ENCODE data around the gene ZDHHC19. TPM values are rescaled to one million over a fixed set of nuclear protein-coding genes. Genes with fewer than 3 reads are reported as not detected.

Gene ZDHHC19
- total RNA-seq, 1 experiment from 2014 or later: not detected

DNA sequence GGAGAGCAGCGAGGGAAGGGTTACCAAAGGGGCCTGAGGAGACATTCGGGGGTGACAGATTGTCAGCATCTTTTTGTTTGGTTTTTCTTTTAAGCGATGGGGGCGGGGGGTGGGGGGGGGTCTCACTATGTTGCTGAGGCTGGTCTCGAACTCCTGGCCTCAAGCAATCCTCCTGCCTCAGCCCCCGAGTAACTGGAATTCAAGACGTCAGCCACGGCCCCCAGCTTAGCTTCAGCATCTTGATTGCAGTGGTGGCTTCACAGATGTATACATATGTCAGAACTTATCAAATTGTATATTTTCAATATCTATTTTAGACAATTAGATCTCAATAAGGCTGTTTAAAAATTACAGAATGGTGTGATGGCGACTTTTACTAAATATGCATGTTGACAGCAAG is 30.9 kb downstream of the ZDHHC19 start:
- no peak overlapping the region for H3K4me3 Mint-ChIP-seq (ENCODE audit: unreplicated experiment)
- peaks cover 18% of the 10 kb centered on the region for H3K4me1 Mint-ChIP-seq (ENCODE audit: insufficient read depth, unreplicated experiment)
- TF ChIP-seq, protein P1, sequence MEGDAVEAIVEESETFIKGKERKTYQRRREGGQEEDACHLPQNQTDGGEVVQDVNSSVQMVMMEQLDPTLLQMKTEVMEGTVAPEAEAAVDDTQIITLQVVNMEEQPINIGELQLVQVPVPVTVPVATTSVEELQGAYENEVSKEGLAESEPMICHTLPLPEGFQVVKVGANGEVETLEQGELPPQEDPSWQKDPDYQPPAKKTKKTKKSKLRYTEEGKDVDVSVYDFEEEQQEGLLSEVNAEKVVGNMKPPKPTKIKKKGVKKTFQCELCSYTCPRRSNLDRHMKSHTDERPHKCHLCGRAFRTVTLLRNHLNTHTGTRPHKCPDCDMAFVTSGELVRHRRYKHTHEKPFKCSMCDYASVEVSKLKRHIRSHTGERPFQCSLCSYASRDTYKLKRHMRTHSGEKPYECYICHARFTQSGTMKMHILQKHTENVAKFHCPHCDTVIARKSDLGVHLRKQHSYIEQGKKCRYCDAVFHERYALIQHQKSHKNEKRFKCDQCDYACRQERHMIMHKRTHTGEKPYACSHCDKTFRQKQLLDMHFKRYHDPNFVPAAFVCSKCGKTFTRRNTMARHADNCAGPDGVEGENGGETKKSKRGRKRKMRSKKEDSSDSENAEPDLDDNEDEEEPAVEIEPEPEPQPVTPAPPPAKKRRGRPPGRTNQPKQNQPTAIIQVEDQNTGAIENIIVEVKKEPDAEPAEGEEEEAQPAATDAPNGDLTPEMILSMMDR (IDR thresholded peaks at IDR 0.05; ENCODE audit: unreplicated experiment): no peak
- no peaks in the 10 kb centered on the region for H3K9me3 Mint-ChIP-seq (ENCODE audit: unreplicated experiment)
- BruUV-seq (replicated peaks): no TSS peak
- intact Hi-C loops (cut with micrococcal nuclease): no loop called here
- no peaks in the 10 kb centered on the region for H3K36me3 Mint-ChIP-seq (ENCODE audit: insufficient read depth, unreplicated experiment)
- no peak overlapping the region for H3K27ac Mint-ChIP-seq (ENCODE audit: low read depth, unreplicated experiment)
- no peaks in the 10 kb centered on the region for H3K27me3 Mint-ChIP-seq (ENCODE audit: insufficient read depth, unreplicated experiment)
- POLR2A ChIA-PET: interaction anchor here (0.6 kb wide), 1 partner anchor 346 kb away, joined by 4 read pairs; no protein-coding TSS in a partner anchor
- no peak for DNase-seq (ENCODE audit: unreplicated experiment)
- CTCF ChIA-PET: interaction anchor here (2.8 kb wide), 1 partner anchor 107 kb away, joined by 12 read pairs; no protein-coding TSS in a partner anchor

DNA sequence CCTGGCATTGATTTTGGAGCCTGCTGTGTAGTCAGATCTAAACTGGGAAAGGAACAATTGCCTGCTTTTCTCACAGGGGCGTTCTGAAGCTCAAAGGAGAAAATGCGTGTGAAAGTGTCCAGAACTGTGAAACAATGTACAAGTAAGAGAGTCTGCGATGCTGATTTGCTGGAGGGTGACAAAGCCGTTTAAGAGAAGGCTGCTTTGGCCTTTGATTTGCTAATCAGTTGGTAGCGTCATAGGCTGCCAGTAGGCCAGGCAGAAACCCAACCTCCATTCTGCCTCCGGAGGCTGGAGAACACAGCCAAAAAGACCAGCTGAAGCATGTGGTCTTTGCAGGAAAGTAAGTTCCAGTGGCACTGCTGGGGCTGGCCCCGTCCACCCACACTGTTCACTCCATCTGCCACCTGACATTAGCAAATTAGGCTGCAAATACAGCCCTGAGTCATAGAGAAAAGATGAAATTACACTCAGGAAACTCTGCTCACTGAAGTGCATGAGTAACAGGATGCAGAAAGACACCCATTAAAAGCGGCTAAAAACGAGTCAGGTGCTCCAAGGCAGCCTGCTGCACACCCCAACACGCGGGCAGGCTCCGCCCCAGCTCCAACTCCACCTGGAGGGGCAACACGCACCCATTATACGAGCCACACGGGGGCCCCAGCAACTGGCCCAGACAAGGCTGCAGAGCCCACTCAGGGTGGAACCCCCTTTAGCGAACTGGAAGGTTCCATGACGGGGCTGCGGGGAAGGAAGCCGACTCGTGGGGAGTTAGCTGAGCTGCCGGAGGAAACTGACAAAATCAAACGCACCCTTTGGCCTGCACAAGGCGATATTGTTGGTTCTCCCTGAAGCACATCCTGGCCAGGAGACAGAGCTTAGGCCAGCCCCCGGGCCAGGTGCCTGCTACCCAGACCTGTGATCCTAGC is 31.6 kb downstream of the ZDHHC19 start:
- no peak overlapping the region for H3K27ac Mint-ChIP-seq (ENCODE audit: low read depth, unreplicated experiment)
- ChIA-PET CTCF (interaction anchor here (0.8 kb wide), 1 partner anchor 13 kb away, joined by 3 read pairs; no protein-coding TSS in a partner anchor), POLR2A (interaction anchor here (0.6 kb wide), 2 partner anchors 252 to 346 kb away, joined by 4 read pairs; no protein-coding TSS in a partner anchor)
- peak; percentile 62 for DNase-seq (ENCODE audit: unreplicated experiment)
- H3K27me3 Mint-ChIP-seq (ENCODE audit: insufficient read depth, unreplicated experiment): no peaks in the 10 kb centered on the region
- BruUV-seq (replicated peaks): no TSS peak
- H3K36me3 Mint-ChIP-seq (ENCODE audit: insufficient read depth, unreplicated experiment): no peaks in the 10 kb centered on the region
- peaks cover 18% of the 10 kb centered on the region for H3K4me1 Mint-ChIP-seq (ENCODE audit: insufficient read depth, unreplicated experiment)
- H3K9me3 Mint-ChIP-seq (ENCODE audit: unreplicated experiment): no peaks in the 10 kb centered on the region
- intact Hi-C loops (cut with micrococcal nuclease): no loop called here
- TF ChIP-seq, protein P1 (IDR thresholded peaks at IDR 0.05; ENCODE audit: unreplicated experiment): no peak
- no peak overlapping the region for H3K4me3 Mint-ChIP-seq (ENCODE audit: unreplicated experiment)

DNA sequence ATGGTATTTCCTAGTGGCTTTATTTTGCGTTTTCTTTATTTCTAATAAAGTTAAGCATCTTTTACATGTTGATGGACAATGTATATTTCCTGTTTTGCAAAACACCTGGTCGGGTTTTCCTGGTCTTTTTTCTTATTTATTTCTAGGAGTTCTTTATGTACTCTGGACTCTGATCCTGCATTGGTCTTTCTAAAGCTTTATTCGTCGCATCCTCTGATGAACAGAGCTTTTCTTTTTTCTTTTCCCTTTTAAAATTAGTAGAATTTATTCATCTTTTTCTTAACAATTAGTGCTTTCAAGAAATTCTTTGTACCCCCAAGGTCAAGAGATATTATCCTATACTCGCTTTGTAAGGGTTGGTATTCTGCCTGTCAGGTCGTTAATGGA is 32.2 kb downstream of the ZDHHC19 start:
- Mint-ChIP-seq H3K36me3 (ENCODE audit: insufficient read depth, unreplicated experiment) (no peaks in the 10 kb centered on the region), H3K4me3 (ENCODE audit: unreplicated experiment) (no peak overlapping the region), H3K9me3 (ENCODE audit: unreplicated experiment) (no peaks in the 10 kb centered on the region), H3K4me1 (ENCODE audit: insufficient read depth, unreplicated experiment) (peaks cover 18% of the 10 kb centered on the region), H3K27ac (ENCODE audit: low read depth, unreplicated experiment) (no peak overlapping the region), H3K27me3 (ENCODE audit: insufficient read depth, unreplicated experiment) (no peaks in the 10 kb centered on the region)
- intact Hi-C loops (cut with micrococcal nuclease): no loop called here
- DNase-seq (ENCODE audit: unreplicated experiment): no peak
- no TSS peak for BruUV-seq (replicated peaks)
- POLR2A ChIA-PET: interaction anchor here (0.6 kb wide), 1 partner anchor 253 kb away, joined by 4 read pairs; no protein-coding TSS in a partner anchor
- TF ChIP-seq, protein P1 (IDR thresholded peaks at IDR 0.05; ENCODE audit: unreplicated experiment): no peak
- CTCF ChIA-PET: interaction anchor here (0.8 kb wide), 1 partner anchor 13 kb away, joined by 3 read pairs; no protein-coding TSS in a partner anchor

DNA sequence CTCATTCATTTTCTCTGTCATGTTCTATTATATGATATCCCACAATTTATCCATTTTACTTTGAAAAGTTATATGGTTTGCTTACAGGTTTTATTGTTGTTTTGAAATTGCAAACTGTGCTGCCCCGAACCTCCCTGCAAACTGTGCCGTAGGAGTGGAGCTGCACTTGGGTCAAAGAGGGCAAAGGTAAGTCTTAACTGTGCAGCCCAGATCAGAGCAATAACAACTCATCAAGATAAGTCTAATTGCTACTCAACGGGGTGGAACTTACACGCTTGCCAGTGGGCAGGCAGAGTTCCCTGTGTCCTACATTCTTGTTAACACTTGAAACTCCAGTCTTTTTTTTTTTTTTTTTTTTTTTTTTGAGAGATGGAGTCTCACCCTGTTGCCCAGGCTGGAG is 33.2 kb downstream of the ZDHHC19 start:
- TF ChIP-seq, protein P1 (IDR thresholded peaks at IDR 0.05; ENCODE audit: unreplicated experiment): no peak
- POLR2A ChIA-PET: no interaction called here
- no peaks in the 10 kb centered on the region for H3K27me3 Mint-ChIP-seq (ENCODE audit: insufficient read depth, unreplicated experiment)
- no peak for DNase-seq (ENCODE audit: unreplicated experiment)
- BruUV-seq (replicated peaks): no TSS peak
- CTCF ChIA-PET: no interaction called here
- H3K9me3 Mint-ChIP-seq (ENCODE audit: unreplicated experiment): no peaks in the 10 kb centered on the region
- no peak overlapping the region for H3K4me3 Mint-ChIP-seq (ENCODE audit: unreplicated experiment)
- intact Hi-C loops (cut with micrococcal nuclease): no loop called here
- H3K27ac Mint-ChIP-seq (ENCODE audit: low read depth, unreplicated experiment): no peak overlapping the region
- H3K36me3 Mint-ChIP-seq (ENCODE audit: insufficient read depth, unreplicated experiment): no peaks in the 10 kb centered on the region
- H3K4me1 Mint-ChIP-seq (ENCODE audit: insufficient read depth, unreplicated experiment): peaks cover 11% of the 10 kb centered on the region
